Neural cell (in vitro differentiated cells): ENCODE measurements around the gene OBI1. TPM values are rescaled to one million over a fixed set of nuclear protein-coding genes. Genes with fewer than 3 reads are reported as not detected.

Experiments
- H2AFZ ChIP-seq: fragments of 200-600, 300-800 bp; sonication (generic), shearing (Covaris generic); 2 replicates; pipeline ENCODE4 v1.6.0; 2014; ENCODE audit warnings: low read depth, mild to moderate bottlenecking, antibody characterized with exemption, low read length, moderate library complexity
- H3F3A ChIP-seq: fragments of 200-600 bp; shearing (Covaris generic); 2 replicates; pipeline ENCODE4 v1.6.1; 2016; ENCODE audit warnings: mild to moderate bottlenecking, moderate library complexity, mixed read lengths, antibody characterized with exemption, low read length; ENCODE audit not compliant: insufficient read depth, poor library complexity, severe bottlenecking
- H3K27ac ChIP-seq: fragments of 200-600, 300-800 bp; sonication (generic), shearing (Covaris generic); 2 replicates; pipeline ENCODE4 v1.5.1; 2014; ENCODE audit warnings: mild to moderate bottlenecking, low read length, moderate library complexity
- H3K27me3 ChIP-seq: fragments of 300-800, 200-600 bp; sonication (generic), shearing (Covaris generic); 2 replicates; pipeline ENCODE4 v1.6.0; 2014; ENCODE audit warnings: mild to moderate bottlenecking, low read depth, low read length, moderate library complexity; ENCODE audit not compliant: insufficient read depth
- H3K36me3 ChIP-seq: fragments of 300-800, 200-600 bp; sonication (generic), shearing (Covaris generic); 2 replicates; pipeline ENCODE4 v1.5.1; 2014; ENCODE audit warnings: mild to moderate bottlenecking, antibody characterized with exemption, low read length, moderate library complexity; ENCODE audit not compliant: insufficient read depth
- H3K4me2 ChIP-seq: fragments of 300-800, 200-600 bp; sonication (generic), shearing (Covaris generic); 2 replicates; pipeline ENCODE4 v1.6.0; 2014; ENCODE audit warnings: mild to moderate bottlenecking, low read length
- H3K4me3 ChIP-seq: fragments of 300-800, 200-600 bp; sonication (generic), shearing (Covaris generic); 2 replicates; pipeline ENCODE4 v1.5.1; 2014; ENCODE audit warnings: mild to moderate bottlenecking, low read length, moderate library complexity
- H3K79me2 ChIP-seq: fragments of 200-600 bp; shearing (Covaris generic); replicated peaks from 2 replicates; pipeline ENCODE4 v1.6.0; 2014; ENCODE audit warnings: mild to moderate bottlenecking, low read length, moderate library complexity; ENCODE audit not compliant: insufficient read depth
- H3K9ac ChIP-seq: fragments of 300-800, 200-600 bp; sonication (generic), shearing (Covaris generic); 2 replicates; pipeline ENCODE4 v1.6.1; 2016; ENCODE audit warnings: mild to moderate bottlenecking, low read length, mixed read lengths
- H3K9me2 ChIP-seq: fragments of 200-600 bp; shearing (Covaris generic); 2 replicates; pipeline ENCODE4 v1.6.1; 2016; ENCODE audit warnings: mild to moderate bottlenecking, low read length, mixed read lengths; ENCODE audit not compliant: insufficient read depth
- H3K9me3 ChIP-seq: fragments of 200-600, 300-800 bp; sonication (generic), shearing (Covaris generic); 2 replicates; pipeline ENCODE4 v1.6.1; 2016; ENCODE audit warnings: mild to moderate bottlenecking, mixed run types, low read length, moderate library complexity, mixed read lengths
- H4K20me1 ChIP-seq: fragments of 200-600 bp; shearing (Covaris generic); 2 replicates; pipeline ENCODE4 v1.6.1; 2016; ENCODE audit warnings: mild to moderate bottlenecking, mixed run types; ENCODE audit not compliant: insufficient read depth
- CTCF ChIP-seq: fragments of 450-650 bp; IDR thresholded peaks from 2 replicates; pipeline ENCODE4 v1.5.1; 2014; ENCODE audit warnings: antibody characterized with exemption, mild to moderate bottlenecking, moderate library complexity; ENCODE audit not compliant: poor library complexity, severe bottlenecking
- EP300 ChIP-seq: fragments of 450-650 bp; conservative IDR thresholded peaks from 2 replicates; pipeline ENCODE4 v1.6.1; 2014; ENCODE audit warnings: antibody characterized with exemption, mild to moderate bottlenecking, moderate library complexity; ENCODE audit not compliant: poor library complexity, severe bottlenecking
- EZH2 ChIP-seq: fragments of 200-600, 300-800 bp; shearing (Covaris generic), sonication (generic); IDR thresholded peaks from 2 replicates; pipeline ENCODE4 v1.6.1; 2014; ENCODE audit warnings: antibody characterized with exemption, low read length, borderline replicate concordance, mild to moderate bottlenecking; ENCODE audit not compliant: insufficient read depth, poor library complexity, severe bottlenecking
- MXI1 ChIP-seq: fragments of 450-650 bp; conservative IDR thresholded peaks from 2 replicates; pipeline ENCODE4 v1.6.1; 2014; ENCODE audit warnings: antibody characterized with exemption, mild to moderate bottlenecking; ENCODE audit not compliant: poor library complexity, severe bottlenecking
- POLR2AphosphoS5 ChIP-seq: IDR thresholded peaks from 2 replicates; pipeline ENCODE4 v1.6.1; 2012
- RAD21 ChIP-seq: fragments of 450-650 bp; conservative IDR thresholded peaks from 2 replicates; pipeline ENCODE4 v1.6.1; 2014; ENCODE audit warnings: antibody characterized with exemption, mild to moderate bottlenecking, moderate library complexity
- REST ChIP-seq: IDR thresholded peaks from 2 replicates; pipeline ENCODE4 v1.6.1; 2012; ENCODE audit warnings: borderline replicate concordance
- SMC3 ChIP-seq: fragments of 450-650 bp; conservative IDR thresholded peaks from 2 replicates; pipeline ENCODE4 v1.6.1; 2014; ENCODE audit warnings: antibody characterized with exemption, mild to moderate bottlenecking, moderate library complexity; ENCODE audit not compliant: poor library complexity
- TAF1 ChIP-seq: IDR thresholded peaks from 2 replicates; pipeline ENCODE4 v1.6.1; 2012; ENCODE audit warnings: low read depth
- polyA plus RNA-seq: library from polyadenylated mRNA; depleted of rRNA; stranded (reverse); fragments of >200 nt; gene quantifications from 2 replicates; pipeline ENCODE4 v1.2.3, GENCODE V29; 2014

OBI1 gene
- polyA plus RNA-seq, 1 donor from 2014 or later: 40.1 TPM

GRCh38 chr13:78601124-78601873, 57.7 kb downstream of the OBI1 start:
- no peaks in the 10 kb centered on the region for H3K79me2 ChIP-seq
- no peak overlapping the region for H3K4me2 ChIP-seq
- H3F3A ChIP-seq: no peaks in the 10 kb centered on the region
- H3K9me3 ChIP-seq: no peaks in the 10 kb centered on the region
- H3K36me3 ChIP-seq: no peaks in the 10 kb centered on the region
- H4K20me1 ChIP-seq: no peaks in the 10 kb centered on the region
- peak overlapping the region; percentile 55 for H3K4me3 ChIP-seq
- TF ChIP-seq EP300 (no peak), POLR2AphosphoS5 (peak; percentile 72), MXI1 (no peak), TAF1 (no peak), EZH2 (peak; percentile 98), CTCF (peak; percentile 30), SMC3 (peak; percentile 28), RAD21 (no peak), REST (no peak)
- H2AFZ ChIP-seq: no peak overlapping the region
- H3K27me3 ChIP-seq: peaks cover 96% of the 10 kb centered on the region
- no peak overlapping the region for H3K27ac ChIP-seq
- H3K9ac ChIP-seq: no peak overlapping the region
- no peaks in the 10 kb centered on the region for H3K9me2 ChIP-seq

- TF ChIP-seq POLR2AphosphoS5 (no peak), SMC3 (no peak), REST (no peak), MXI1 (no peak), RAD21 (no peak), CTCF (no peak), EZH2 (no peak), TAF1 (no peak), EP300 (no peak)
- Histone ChIP-seq H3K9me2 (no peaks in the 10 kb centered on the region), H3K9ac (no peak overlapping the region), H3K36me3 (no peaks in the 10 kb centered on the region), H3F3A (no peaks in the 10 kb centered on the region), H3K27me3 (peaks cover 96% of the 10 kb centered on the region), H3K9me3 (no peaks in the 10 kb centered on the region), H3K27ac (no peak overlapping the region), H3K4me2 (no peak overlapping the region), H3K79me2 (no peaks in the 10 kb centered on the region), H4K20me1 (no peaks in the 10 kb centered on the region), H3K4me3 (no peak overlapping the region), H2AFZ (no peak overlapping the region)
These were observed 58.6 kb downstream of the OBI1 start for GRCh38 chr13:78600280-78600883.
